Transverse colon (tissue), 4 donors: ENCODE data around the gene ADCY4.
"Not testable (repeated sequence)": the region's sequence is repeated elsewhere in the genome, so short reads cannot be mapped to it uniquely, and the experiment has no call there.

Experiments used
- CTCF ChIP-seq, 5 experiments: fragments of 200-600 bp in 3 of 5; fragments of 450-650 bp in 2 of 5; sonication (generic) in 3 of 5; IDR thresholded peaks; 1 replicate in 2 of 5; 2 replicates in 3 of 5; pipeline ENCODE4 v1.5.1; 2016 to 2017; ENCODE audit warnings: antibody characterized with exemption in 5 of 5, inconsistent platforms in 3 of 5, mild to moderate bottlenecking in 2 of 5, moderate library complexity in 1 of 5
- EP300 ChIP-seq: sonication (generic); formaldehyde crosslinking; IDR thresholded peaks from one replicate; pipeline ENCODE4 v1.6.1; 2017; ENCODE audit warnings: antibody characterized with exemption, low read depth
- POLR2A ChIP-seq: fragments of 450-650 bp; IDR thresholded peaks from one replicate; pipeline ENCODE4 v1.6.1; 2016; ENCODE audit warnings: antibody characterized with exemption, mild to moderate bottlenecking, moderate library complexity
- POLR2AphosphoS5 ChIP-seq, 3 donors: sonication (generic); formaldehyde crosslinking; IDR thresholded peaks; one replicate each; pipeline ENCODE4 v1.6.1; 2016; ENCODE audit warnings: antibody characterized with exemption in 3 of 3

DNA sequence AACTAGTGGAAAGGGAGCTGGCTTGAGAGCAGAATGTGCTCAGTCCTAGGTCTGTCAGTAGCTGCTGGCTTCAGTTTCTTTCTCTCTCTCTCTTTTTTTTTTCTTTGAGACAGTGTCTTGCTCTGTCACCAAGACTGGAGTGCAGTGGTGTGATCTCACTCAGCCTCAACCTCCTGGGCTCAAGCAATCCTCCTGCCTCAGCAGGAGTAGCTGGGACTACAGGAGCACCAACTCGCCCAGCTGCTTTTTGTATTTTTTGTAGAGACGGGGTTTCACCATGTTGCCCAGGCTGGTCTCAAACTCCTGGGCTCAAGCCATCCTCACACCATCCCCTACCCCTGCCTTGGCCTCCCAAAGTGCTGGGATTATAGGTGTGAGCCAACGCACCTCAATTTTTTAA, 36.7 kb upstream of the ADCY4 start:
- not testable (repeated sequence) for TF ChIP-seq CTCF (IDR thresholded peaks at IDR 0.05); EP300; POLR2A; POLR2AphosphoS5 (IDR thresholded peaks at IDR 0.05)
